Keratinocyte (primary cell): ENCODE data around the gene KRTAP10-6.

Source experiments
- CTCF ChIP-seq, 3 experiments: IDR thresholded peaks in 1 of 3; conservative IDR thresholded peaks in 1 of 3; optimal IDR thresholded peaks in 1 of 3; 2 replicates in 2 of 3; 3 replicates in 1 of 3; pipeline versions ENCODE3 to v1.5.1; 2011; ENCODE audit warnings: low read length in 3 of 3, mild to moderate bottlenecking in 3 of 3, moderate library complexity in 2 of 3, control low read depth in 1 of 3, inconsistent platforms in 1 of 3; ENCODE audit not compliant: insufficient read depth in 2 of 3; ENCODE audit errors: extremely low read depth in 1 of 3
- EZH2 ChIP-seq: IDR thresholded peaks from one replicate; pipeline ENCODE4 v1.6.1; 2012; ENCODE audit warnings: inconsistent platforms, mild to moderate bottlenecking, low read length, moderate library complexity

- TF ChIP-seq EZH2 (no peak), CTCF (optimal IDR thresholded peaks at IDR 0.05 in 1 of 3, IDR thresholded peaks at IDR 0.05 in 1 of 3, conservative IDR thresholded peaks at IDR 0.05 in 1 of 3; ENCODE audit: extremely low read depth in 1 of 3, insufficient read depth in 2 of 3, low read length in 3 of 3) (no peak)
Measured at GRCh38 chr21:44618909-44619308, 26.6 kb upstream of the KRTAP10-6 start.
